Measurements from ENCODE around the gene PPP1R14C.

The PPP1R14C gene

DNA sequence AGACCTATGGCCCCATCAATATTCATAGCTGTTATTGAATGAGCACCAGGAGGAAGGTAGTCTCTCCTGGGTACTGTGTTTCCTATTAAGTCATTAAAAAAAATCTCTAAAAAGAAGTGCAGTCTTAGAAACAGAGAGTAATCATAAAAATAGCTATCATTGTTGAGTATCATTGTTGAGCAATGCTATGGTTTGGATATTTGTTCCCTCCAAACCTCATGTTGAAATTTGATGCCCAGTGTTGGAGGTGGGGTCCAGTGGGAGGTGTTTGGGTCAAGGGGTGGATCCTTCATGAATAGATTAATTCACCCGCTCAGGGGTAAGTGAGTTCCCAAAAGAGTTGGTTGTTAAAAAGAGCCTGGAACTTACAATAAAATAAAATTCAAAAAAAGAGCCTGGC, 137.9 kb downstream of the PPP1R14C start:
- Mint-ChIP-seq H3K27me3 (ENCODE audit: low read depth) (peaks cover 36% of the 10 kb centered on the region), H3K4me1 (ENCODE audit: low read depth) (no peaks in the 10 kb centered on the region), H3K4me3 (no peak overlapping the region), H3K27ac (no peak overlapping the region), H3K9me3 (no peaks in the 10 kb centered on the region), H3K36me3 (ENCODE audit: low read depth) (no peaks in the 10 kb centered on the region)
- DNase-seq (ENCODE audit: low spot score), result no peak

DNA sequence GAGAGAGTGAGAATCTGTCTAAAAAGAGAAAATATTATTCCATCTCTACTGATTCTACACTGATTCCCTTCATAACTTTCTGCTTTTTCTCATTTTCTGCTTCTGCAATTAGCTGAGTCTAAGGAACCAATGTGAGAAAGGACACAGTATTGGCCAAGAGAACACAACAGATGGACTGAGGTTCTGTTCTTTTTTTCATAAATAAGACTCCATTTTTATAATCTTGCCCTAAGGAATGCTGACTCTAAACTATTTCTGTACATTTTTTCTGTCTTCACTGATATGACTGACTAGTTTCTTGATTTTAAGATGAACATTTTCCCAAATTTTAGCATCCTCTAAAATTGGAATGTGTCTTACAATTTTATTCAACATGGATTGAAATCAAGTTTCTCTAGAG, 138.9 kb downstream of the PPP1R14C start:
- no peaks in the 10 kb centered on the region for H3K9me3 Mint-ChIP-seq
- DNase-seq (ENCODE audit: low spot score), result no peak
- H3K36me3 Mint-ChIP-seq (ENCODE audit: low read depth), result no peaks in the 10 kb centered on the region
- H3K27ac Mint-ChIP-seq, result no peak overlapping the region
- no peaks in the 10 kb centered on the region for H3K4me1 Mint-ChIP-seq (ENCODE audit: low read depth)
- no peak overlapping the region for H3K4me3 Mint-ChIP-seq
- H3K27me3 Mint-ChIP-seq (ENCODE audit: low read depth), result peaks cover 40% of the 10 kb centered on the region

DNA sequence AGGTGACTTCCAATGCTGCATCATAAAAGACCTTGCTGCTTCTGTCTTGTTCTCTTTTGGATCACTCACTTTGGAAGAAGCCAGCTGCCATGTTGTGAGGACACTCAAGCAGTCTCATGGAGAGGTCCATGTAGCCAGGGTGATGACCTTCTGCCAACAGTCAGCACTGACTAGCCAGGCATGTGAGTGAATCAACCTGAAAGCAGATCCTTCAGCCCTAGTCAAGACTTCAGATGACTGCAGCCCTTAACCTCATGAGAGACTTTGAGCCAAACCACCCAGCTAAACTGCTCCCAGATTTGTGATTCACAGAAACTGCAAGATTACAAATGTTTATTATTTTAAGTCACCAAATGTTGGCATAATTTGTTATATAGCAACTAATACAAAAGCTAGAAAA, 140.0 kb downstream of the PPP1R14C start:
- Mint-ChIP-seq H3K9me3 (no peaks in the 10 kb centered on the region), H3K36me3 (ENCODE audit: low read depth) (no peaks in the 10 kb centered on the region), H3K4me1 (ENCODE audit: low read depth) (no peaks in the 10 kb centered on the region), H3K27me3 (ENCODE audit: low read depth) (peaks cover 37% of the 10 kb centered on the region), H3K27ac (no peak overlapping the region), H3K4me3 (no peak overlapping the region)
- DNase-seq (ENCODE audit: low spot score), result no peak

DNA sequence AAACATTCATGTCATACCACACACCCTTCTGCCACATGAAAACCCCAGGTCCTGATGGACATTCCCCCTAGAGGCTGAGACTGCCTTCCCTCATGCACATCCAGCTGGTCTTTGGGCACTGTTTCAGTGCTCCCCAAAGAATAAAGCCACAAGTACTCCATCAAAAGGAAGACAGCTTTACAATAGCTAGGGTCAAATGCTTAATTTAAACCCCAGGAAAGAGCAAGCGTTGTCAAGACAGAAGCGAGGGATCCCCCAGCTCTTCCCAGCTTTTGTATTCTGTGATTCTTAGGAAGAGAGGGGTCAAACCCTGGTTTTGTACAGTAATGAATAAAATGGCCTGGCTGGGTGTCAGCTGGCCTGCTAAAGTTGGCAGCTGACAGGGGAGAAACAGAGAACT, 143.6 kb downstream of the PPP1R14C start:
- Mint-ChIP-seq H3K4me3 (no peak overlapping the region), H3K4me1 (ENCODE audit: low read depth) (no peaks in the 10 kb centered on the region), H3K27ac (no peak overlapping the region), H3K36me3 (ENCODE audit: low read depth) (no peaks in the 10 kb centered on the region), H3K27me3 (ENCODE audit: low read depth) (peaks cover 45% of the 10 kb centered on the region), H3K9me3 (no peaks in the 10 kb centered on the region)
- DNase-seq (ENCODE audit: low spot score), result no peak

DNA sequence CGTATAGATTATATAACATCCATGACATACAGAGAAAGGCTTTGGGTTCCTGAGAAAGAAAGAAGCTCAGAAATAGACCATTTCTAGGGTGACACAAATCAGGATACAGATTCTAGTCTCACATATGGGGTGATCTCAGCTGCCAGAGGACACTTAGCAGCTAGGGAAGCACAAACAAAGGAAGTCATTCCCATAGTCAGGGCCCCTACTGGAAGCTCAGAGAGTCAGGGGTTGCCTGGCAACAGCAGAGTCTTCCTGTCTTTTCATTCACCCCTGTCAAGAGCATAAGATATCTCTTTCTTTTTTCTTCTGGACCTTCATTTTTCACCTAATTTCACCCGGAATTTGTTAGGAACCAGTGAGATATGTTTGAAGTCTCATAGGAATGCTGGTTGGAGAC, 144.1 kb downstream of the PPP1R14C start:
- no peaks in the 10 kb centered on the region for H3K4me1 Mint-ChIP-seq (ENCODE audit: low read depth)
- no peak for DNase-seq (ENCODE audit: low spot score)
- no peak overlapping the region for H3K27ac Mint-ChIP-seq
- H3K36me3 Mint-ChIP-seq (ENCODE audit: low read depth), result no peaks in the 10 kb centered on the region
- no peak overlapping the region for H3K4me3 Mint-ChIP-seq
- peaks cover 43% of the 10 kb centered on the region for H3K27me3 Mint-ChIP-seq (ENCODE audit: low read depth)
- H3K9me3 Mint-ChIP-seq, result no peaks in the 10 kb centered on the region

DNA sequence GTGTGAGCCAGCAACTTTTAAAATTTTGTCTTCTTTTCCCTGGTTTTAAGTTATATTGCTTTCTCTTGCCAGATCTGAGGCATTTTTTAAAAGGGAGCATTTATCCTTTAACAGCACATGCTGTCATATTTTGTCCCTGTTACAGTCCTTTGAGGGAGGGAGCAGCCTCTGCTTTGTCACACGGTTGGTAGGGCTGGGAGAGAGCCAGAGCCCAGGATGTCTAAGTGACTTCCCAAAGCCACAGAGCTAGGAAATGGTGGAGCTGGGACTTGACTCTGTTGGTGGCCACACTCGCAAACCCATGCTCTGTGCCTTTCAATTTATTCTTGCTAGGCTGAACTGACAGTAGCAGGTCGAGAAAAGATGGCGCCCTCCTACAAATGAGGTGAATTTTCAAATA, 145.6 kb downstream of the PPP1R14C start:
- DNase-seq (ENCODE audit: low spot score), result no peak
- no peak overlapping the region for H3K27ac Mint-ChIP-seq
- H3K36me3 Mint-ChIP-seq (ENCODE audit: low read depth), result no peaks in the 10 kb centered on the region
- peaks cover 35% of the 10 kb centered on the region for H3K27me3 Mint-ChIP-seq (ENCODE audit: low read depth)
- no peaks in the 10 kb centered on the region for H3K4me1 Mint-ChIP-seq (ENCODE audit: low read depth)
- no peaks in the 10 kb centered on the region for H3K9me3 Mint-ChIP-seq
- no peak overlapping the region for H3K4me3 Mint-ChIP-seq

DNA sequence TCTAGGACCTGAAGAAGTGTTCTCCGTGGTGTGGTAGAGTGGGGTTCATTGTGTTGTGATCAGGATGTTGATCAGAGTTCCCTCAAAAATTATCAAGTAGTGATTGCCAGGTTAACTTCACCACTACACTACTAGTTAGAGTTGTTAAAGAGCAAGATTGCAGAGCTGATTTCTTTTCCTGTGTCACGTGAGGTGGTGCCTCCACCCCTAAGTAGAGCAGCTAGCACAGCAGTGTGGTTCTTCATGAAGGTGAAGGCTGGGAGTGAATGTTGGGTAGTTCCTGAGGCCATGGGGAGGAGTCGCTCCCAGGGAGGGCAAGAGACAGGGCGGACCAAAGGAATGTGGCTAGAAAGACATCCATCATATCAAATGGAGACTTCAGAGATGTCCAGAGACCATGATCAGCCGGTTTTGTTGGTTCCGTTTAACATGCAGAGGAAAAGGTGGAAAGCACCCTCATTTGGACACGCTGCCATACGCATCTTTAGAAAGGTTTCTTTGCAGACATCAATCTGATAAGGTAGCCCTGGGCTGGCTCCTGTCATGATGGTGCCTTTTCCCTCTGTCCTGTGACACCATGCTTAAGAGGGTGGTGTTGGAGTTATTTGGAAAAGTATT, 146.7 kb downstream of the PPP1R14C start:
- no peaks in the 10 kb centered on the region for H3K4me1 Mint-ChIP-seq (ENCODE audit: low read depth)
- peaks cover 33% of the 10 kb centered on the region for H3K27me3 Mint-ChIP-seq (ENCODE audit: low read depth)
- no peak for DNase-seq (ENCODE audit: low spot score)

DNA sequence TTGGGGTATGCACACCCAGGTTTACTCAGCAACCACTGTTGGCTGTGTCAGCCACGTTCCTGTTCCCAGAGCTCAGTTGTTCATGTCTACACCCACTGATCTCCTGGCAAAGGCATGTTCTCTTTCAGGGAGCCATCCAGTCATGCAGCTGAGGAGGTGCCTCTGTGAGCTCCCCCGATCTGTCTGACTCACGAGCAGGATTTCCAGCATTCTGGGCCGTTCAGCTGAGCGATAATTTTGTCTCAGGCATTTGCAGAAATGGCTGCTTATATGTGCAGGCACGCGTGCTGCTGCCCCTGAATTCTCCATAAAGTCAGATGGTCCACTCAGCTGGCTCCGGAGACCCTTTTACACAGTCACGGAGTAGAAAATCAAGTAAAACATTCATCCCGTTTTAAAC, 147.6 kb downstream of the PPP1R14C start:
- Mint-ChIP-seq H3K36me3 (ENCODE audit: low read depth) (no peaks in the 10 kb centered on the region), H3K27ac (no peak overlapping the region), H3K4me3 (no peak overlapping the region), H3K4me1 (ENCODE audit: low read depth) (no peaks in the 10 kb centered on the region), H3K27me3 (ENCODE audit: low read depth) (peaks cover 28% of the 10 kb centered on the region), H3K9me3 (no peaks in the 10 kb centered on the region)
- no peak for DNase-seq (ENCODE audit: low spot score)

More for the DNA sequence above, 146.7 kb downstream of the PPP1R14C start:
- Mint-ChIP-seq H3K4me3 (no peak overlapping the region), H3K36me3 (ENCODE audit: low read depth) (no peaks in the 10 kb centered on the region), H3K9me3 (no peaks in the 10 kb centered on the region), H3K27ac (no peak overlapping the region)

DNA sequence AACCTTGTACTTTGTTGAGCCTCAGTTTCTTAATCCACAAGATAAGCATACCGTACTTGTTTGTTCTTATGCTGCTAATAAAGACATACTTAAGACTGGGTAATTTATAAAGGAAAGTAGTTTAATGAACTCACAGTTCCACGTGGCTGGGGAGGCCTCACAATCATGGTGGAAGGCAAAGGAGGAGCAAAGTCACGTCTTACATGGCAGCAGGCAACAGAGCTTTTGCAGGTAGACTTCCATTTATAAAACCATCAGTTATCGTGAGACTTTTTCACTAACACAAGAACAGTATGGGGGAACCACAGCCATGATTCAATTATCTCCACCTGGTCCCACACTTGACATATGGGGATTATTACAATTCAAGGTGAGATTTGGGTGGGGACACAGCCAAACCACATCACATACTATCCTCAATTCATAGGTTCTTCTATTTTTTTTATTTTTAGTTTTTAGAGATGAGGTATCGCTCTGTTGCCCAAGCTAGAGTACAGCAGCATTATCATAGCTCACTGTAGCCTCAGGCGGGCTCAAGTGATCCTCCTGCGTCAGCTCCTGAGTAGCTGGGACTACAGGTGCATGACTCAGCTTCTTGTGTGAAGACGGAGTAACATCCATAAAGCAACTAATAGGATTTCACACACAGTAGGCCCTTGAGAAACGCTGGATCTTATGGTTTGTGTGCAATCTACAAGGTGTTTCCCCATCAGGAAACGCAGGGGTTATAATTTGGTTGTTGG, 149.3 kb downstream of the PPP1R14C start:
- H3K4me3 Mint-ChIP-seq, result no peak overlapping the region
- H3K27ac Mint-ChIP-seq, result no peak overlapping the region
- no peak for DNase-seq (ENCODE audit: low spot score)
- peaks cover under 1% of the 10 kb centered on the region for H3K9me3 Mint-ChIP-seq
- no peaks in the 10 kb centered on the region for H3K36me3 Mint-ChIP-seq (ENCODE audit: low read depth)
- peaks cover 19% of the 10 kb centered on the region for H3K27me3 Mint-ChIP-seq (ENCODE audit: low read depth)
- no peaks in the 10 kb centered on the region for H3K4me1 Mint-ChIP-seq (ENCODE audit: low read depth)

DNA sequence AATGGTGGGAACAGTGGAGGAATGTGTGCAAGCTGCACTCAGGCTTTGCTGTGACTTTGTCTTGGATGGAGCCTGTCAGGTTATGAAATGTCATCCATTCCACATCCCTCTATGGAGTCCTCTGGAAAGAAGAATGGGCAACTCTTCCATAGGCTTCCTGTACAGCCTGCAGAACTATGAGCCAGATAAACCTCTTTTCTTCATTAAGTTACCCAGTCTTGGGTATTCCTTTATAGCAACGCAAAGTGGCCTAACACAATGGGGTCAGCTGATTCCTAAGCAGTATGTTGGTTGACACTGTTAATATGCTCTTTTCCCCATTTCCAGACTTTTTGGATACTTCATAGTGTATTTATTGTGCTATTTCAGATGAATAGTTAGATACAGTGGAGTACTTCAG, 150.2 kb downstream of the PPP1R14C start:
- H3K4me3 Mint-ChIP-seq, result no peak overlapping the region
- H3K9me3 Mint-ChIP-seq, result peaks cover 9% of the 10 kb centered on the region
- no peak for DNase-seq (ENCODE audit: low spot score)
- no peak overlapping the region for H3K27ac Mint-ChIP-seq
- no peaks in the 10 kb centered on the region for H3K4me1 Mint-ChIP-seq (ENCODE audit: low read depth)
- H3K27me3 Mint-ChIP-seq (ENCODE audit: low read depth), result peaks cover 17% of the 10 kb centered on the region
- H3K36me3 Mint-ChIP-seq (ENCODE audit: low read depth), result no peaks in the 10 kb centered on the region

DNA sequence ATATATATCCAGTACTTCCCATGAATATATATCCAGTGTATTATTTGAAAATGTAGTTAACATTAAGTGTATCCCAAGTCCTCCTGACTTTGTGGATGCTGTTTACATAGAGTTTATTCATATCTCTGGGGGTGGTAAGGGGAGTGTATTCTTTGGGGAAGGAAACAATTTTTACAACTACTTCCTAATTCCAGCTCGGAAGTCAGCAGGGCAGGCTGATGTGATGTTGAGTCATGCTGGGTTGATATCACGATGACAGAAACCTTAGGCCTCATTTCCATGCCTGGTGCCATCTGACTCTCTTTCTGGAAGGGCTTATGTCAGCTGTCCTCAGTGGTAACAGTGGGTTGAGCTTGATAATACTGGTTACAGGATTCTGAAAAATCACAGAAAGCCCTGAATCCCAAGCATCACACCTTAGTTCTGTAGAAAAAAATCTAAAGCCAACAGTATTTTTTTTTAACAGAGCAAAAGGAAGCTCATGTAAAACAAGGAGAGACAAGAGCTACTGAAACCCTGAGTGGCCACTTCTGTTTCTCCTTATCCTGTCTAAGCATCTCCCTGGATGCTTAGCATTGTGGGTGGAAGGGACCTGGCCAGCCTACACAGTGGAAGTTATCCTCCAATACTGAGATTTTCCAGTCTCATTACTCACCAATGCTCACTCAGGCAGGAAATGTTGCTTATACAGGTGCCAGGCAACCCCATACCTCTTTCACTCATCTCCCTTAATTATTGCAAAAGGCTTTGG, 150.8 kb downstream of the PPP1R14C start:
- no peaks in the 10 kb centered on the region for H3K4me1 Mint-ChIP-seq (ENCODE audit: low read depth)
- peaks cover 11% of the 10 kb centered on the region for H3K27me3 Mint-ChIP-seq (ENCODE audit: low read depth)
- DNase-seq (ENCODE audit: low spot score), result no peak
- H3K9me3 Mint-ChIP-seq, result peaks cover 11% of the 10 kb centered on the region
- H3K36me3 Mint-ChIP-seq (ENCODE audit: low read depth), result no peaks in the 10 kb centered on the region
- no peak overlapping the region for H3K27ac Mint-ChIP-seq
- no peak overlapping the region for H3K4me3 Mint-ChIP-seq

DNA sequence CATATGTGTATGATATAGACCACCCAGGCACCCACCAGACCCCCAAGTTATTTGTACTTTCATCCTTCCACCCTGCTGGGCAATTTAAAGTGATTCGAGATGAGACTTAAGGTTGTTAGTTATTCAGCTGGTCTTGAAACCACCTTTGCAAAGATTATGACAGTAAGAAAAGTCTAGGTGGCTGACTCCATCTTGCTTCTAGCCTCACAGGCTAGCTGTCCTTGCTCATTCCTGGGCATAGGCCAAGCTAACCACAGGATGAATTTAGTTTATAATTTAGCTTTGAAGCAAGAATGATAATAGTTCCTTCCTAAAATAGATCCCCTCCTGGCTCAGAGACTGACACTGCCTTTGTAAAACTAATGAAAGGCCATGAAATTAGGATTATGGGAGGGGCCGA, 154.0 kb downstream of the PPP1R14C start:
- no peaks in the 10 kb centered on the region for H3K36me3 Mint-ChIP-seq (ENCODE audit: low read depth)
- no peak overlapping the region for H3K27ac Mint-ChIP-seq
- H3K4me3 Mint-ChIP-seq, result no peak overlapping the region
- H3K27me3 Mint-ChIP-seq (ENCODE audit: low read depth), result peaks cover 4% of the 10 kb centered on the region
- no peak for DNase-seq (ENCODE audit: low spot score)
- H3K9me3 Mint-ChIP-seq, result peaks cover 11% of the 10 kb centered on the region
- peaks cover 1% of the 10 kb centered on the region for H3K4me1 Mint-ChIP-seq (ENCODE audit: low read depth)

DNA sequence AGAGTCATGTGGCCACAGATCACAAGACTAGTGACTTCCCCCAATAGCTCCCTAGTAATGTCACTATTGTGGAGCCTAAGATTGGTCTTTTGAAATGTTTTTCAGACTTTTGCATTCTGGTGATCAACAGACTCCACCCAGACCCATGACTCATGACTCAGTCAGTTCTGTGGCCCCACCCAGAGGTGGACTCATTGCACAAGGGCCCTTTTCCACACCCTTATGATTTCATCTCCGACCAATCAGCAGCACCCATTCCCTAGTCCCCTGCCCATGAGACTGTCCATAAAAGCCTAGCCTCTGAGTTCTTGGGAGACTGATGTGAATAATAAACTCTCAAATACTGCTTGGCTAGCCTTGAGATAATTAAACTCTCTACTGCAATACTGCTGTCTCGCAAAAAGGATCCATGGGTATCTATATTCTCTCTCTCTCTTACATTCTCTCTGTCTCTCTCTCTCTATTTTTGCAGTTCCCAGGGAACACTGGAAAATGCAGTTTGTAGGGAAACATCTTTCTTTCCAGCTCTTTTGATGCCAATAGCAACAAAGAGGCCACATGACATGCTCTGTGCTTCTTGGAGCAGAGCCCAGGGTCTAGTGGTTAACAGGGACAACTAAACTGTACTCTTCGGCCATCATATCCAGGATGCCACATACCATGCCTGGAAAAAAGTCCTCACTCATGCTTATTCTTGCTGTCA, 154.6 kb downstream of the PPP1R14C start:
- H3K27me3 Mint-ChIP-seq (ENCODE audit: low read depth), result peaks cover 4% of the 10 kb centered on the region
- H3K36me3 Mint-ChIP-seq (ENCODE audit: low read depth), result no peaks in the 10 kb centered on the region
- H3K9me3 Mint-ChIP-seq, result peaks cover 11% of the 10 kb centered on the region
- peaks cover 6% of the 10 kb centered on the region for H3K4me1 Mint-ChIP-seq (ENCODE audit: low read depth)
- no peak overlapping the region for H3K4me3 Mint-ChIP-seq
- no peak overlapping the region for H3K27ac Mint-ChIP-seq
- no peak for DNase-seq (ENCODE audit: low spot score)

DNA sequence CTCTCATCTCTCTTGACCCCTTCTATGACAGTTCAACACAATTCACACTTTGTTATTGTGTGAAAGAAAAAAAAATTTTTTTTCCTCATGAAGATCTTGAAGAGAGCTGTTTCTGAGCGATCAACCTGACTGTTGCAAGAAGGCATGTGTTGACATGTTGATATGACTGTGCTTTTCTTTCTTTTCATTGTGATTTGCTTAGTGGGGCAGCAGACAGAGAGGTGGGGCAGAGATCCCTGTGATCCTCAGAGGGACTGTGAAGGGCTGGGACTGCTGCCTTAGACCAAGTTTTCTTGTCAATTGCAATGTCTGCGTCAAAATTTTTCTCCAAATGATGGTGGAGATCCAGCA, 155.2 kb downstream of the PPP1R14C start:
- peaks cover 11% of the 10 kb centered on the region for H3K9me3 Mint-ChIP-seq
- H3K36me3 Mint-ChIP-seq (ENCODE audit: low read depth), result no peaks in the 10 kb centered on the region
- H3K27ac Mint-ChIP-seq, result no peak overlapping the region
- no peak for DNase-seq (ENCODE audit: low spot score)
- peaks cover 4% of the 10 kb centered on the region for H3K27me3 Mint-ChIP-seq (ENCODE audit: low read depth)
- H3K4me1 Mint-ChIP-seq (ENCODE audit: low read depth), result peaks cover 6% of the 10 kb centered on the region
- H3K4me3 Mint-ChIP-seq, result no peak overlapping the region

Measured in T-helper 2 cell treated with Interferon-gamma antibody and Interleukin-4, amounts not matched to agents 5 μg/mL and 100 μg/mL, for 36 hours (primary cell).